RWPE2 (cell line): ENCODE data around the gene ASH1L.
"Not testable (repeated sequence)": the region's sequence is repeated elsewhere in the genome, so short reads cannot be mapped to it uniquely, and the experiment has no call there.

Source experiments
- ATAC-seq: fragments of 200-7000 bp; cut with Tn5 transposase; 3 replicates; pipeline ENCODE4 v1.9.1; 2021; ENCODE audit warnings: low read depth
- DNase-seq: peaks from one replicate; pipeline ENCODE4 v3.0.0-alpha.2; 2020; ENCODE audit warnings: low spot score
- H3K27ac ChIP-seq: fragments of 450-650 bp; 2 replicates; pipeline ENCODE4 v1.5.1; 2017; ENCODE audit warnings: mild to moderate bottlenecking; ENCODE audit not compliant: poor library complexity, severe bottlenecking
- H3K27me3 ChIP-seq: fragments of 250-450 bp; sonication (Bioruptor Pico); 2 replicates; pipeline ENCODE4 v1.5.1; 2021; ENCODE audit warnings: mild to moderate bottlenecking, moderate library complexity; ENCODE audit not compliant: insufficient read depth, poor library complexity, severe bottlenecking
- H3K36me3 ChIP-seq: fragments of 250-450 bp; sonication (Bioruptor Pico); 2 replicates; pipeline ENCODE4 v1.5.1; 2020; ENCODE audit warnings: low read depth, mild to moderate bottlenecking, moderate library complexity
- H3K4me1 ChIP-seq: fragments of 250-450 bp; sonication (Bioruptor Pico); 2 replicates; pipeline ENCODE4 v1.5.1; 2021; ENCODE audit warnings: mild to moderate bottlenecking, moderate library complexity; ENCODE audit not compliant: insufficient read depth, poor library complexity, severe bottlenecking
- H3K4me3 ChIP-seq: fragments of 250-450 bp; sonication (Bioruptor Pico); 2 replicates; pipeline ENCODE4 v1.5.1; 2021; ENCODE audit warnings: mild to moderate bottlenecking, moderate library complexity; ENCODE audit not compliant: severe bottlenecking
- H3K9me3 ChIP-seq: fragments of 250-450 bp; sonication (Bioruptor Pico); 2 replicates; pipeline ENCODE4 v1.5.1; 2021; ENCODE audit warnings: mild to moderate bottlenecking, moderate library complexity; ENCODE audit not compliant: severe bottlenecking
- CTCF ChIP-seq: fragments of 450-650 bp; IDR thresholded peaks from one replicate; pipeline ENCODE4 v1.5.1; 2017; ENCODE audit warnings: mild to moderate bottlenecking, moderate library complexity; ENCODE audit not compliant: poor library complexity, severe bottlenecking

ASH1L gene

GRCh38 chr1:155424091-155424490, 138.5 kb downstream of the ASH1L start:
- no peak overlapping the region for H3K27ac ChIP-seq
- no peaks in the 10 kb centered on the region for H3K27me3 ChIP-seq
- no peak overlapping the region for H3K4me3 ChIP-seq
- peaks cover 11% of the 10 kb centered on the region; the same call in 1 of the 2 replicates for H3K36me3 ChIP-seq
- H3K9me3 ChIP-seq, result no peaks in the 10 kb centered on the region
- H3K4me1 ChIP-seq, result no peaks in the 10 kb centered on the region
- DNase-seq (no peak), ATAC-seq (no peak)
- no peak for TF ChIP-seq CTCF

- Histone ChIP-seq H3K9me3 (no peaks in the 10 kb centered on the region), H3K4me3 (no peak overlapping the region), H3K36me3 (peaks cover 16% of the 10 kb centered on the region), H3K27ac (no peak overlapping the region), H3K27me3 (no peaks in the 10 kb centered on the region), H3K4me1 (no peaks in the 10 kb centered on the region)
- no peak for TF ChIP-seq CTCF
- ATAC-seq, result no peak
- DNase-seq, result no peak
Observed at GRCh38 chr1:155420788-155421187, 141.8 kb downstream of the ASH1L start.

DNA sequence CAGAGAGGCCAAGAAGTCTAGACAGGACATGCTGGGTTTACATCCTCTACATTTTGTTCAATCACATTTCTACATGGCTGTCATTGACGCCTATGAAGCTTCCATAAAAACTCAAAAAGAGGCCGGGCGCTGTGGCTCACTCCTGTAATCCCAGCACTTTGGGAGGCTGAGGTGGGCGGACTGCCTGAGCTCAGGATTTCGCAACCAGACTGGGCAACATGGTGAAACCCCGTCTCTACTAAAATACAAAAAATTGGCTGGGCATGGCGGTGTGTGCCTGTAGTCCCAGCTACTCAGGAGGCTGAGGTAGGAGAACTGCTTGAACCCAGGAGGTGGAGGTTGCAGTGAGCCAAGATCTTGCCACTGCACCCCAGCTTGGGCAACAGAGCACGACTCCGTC, 150.8 kb downstream of the ASH1L start:
- peaks cover 33% of the 10 kb centered on the region for H3K36me3 ChIP-seq
- H3K4me3 ChIP-seq, H3K4me1 ChIP-seq, H3K27ac ChIP-seq, H3K27me3 ChIP-seq, ATAC-seq, H3K9me3 ChIP-seq, DNase-seq: not testable (repeated sequence)

- Histone ChIP-seq H3K4me3 (no peak overlapping the region), H3K36me3 (peaks cover 33% of the 10 kb centered on the region), H3K27me3 (no peaks in the 10 kb centered on the region), H3K9me3 (no peaks in the 10 kb centered on the region), H3K27ac (no peak overlapping the region), H3K4me1 (no peaks in the 10 kb centered on the region)
- no peak for ATAC-seq
- TF ChIP-seq CTCF, result no peak
- no peak for DNase-seq
Observed at GRCh38 chr1:155410931-155411330, 151.7 kb downstream of the ASH1L start.

GRCh38 chr1:155396874-155397476, 165.6 kb downstream of the ASH1L start:
- TF ChIP-seq CTCF, result no peak
- Histone ChIP-seq H3K4me3 (no peak overlapping the region), H3K27me3 (no peaks in the 10 kb centered on the region), H3K27ac (no peak overlapping the region), H3K9me3 (no peaks in the 10 kb centered on the region), H3K4me1 (no peaks in the 10 kb centered on the region), H3K36me3 (peaks cover 43% of the 10 kb centered on the region)
- no peak for DNase-seq
- ATAC-seq, result no peak
